Sigmoid colon (tissue), 7 donors: ENCODE measurements around the gene LETM1. TPM values are rescaled to one million over a fixed set of nuclear protein-coding genes. Genes with fewer than 3 reads are reported as not detected.
A peak's percentile ranks its signal among the peaks of the same experiment; 100 is the strongest.

Experiments
- DNase-seq: peaks from one replicate; pipeline ENCODE4 v3.0.0-alpha.2; 2019
- H3K27ac ChIP-seq, 4 donors: fragments of 200-600 bp; sonication (generic); one replicate each; pipeline ENCODE4 v1.5.1; 2016 to 2019; ENCODE audit warnings: mild to moderate bottlenecking in 1 of 4
- H3K27me3 ChIP-seq, 3 donors: fragments of 200-600 bp; sonication (generic); one replicate each; pipeline ENCODE4 v1.5.1; 2019; ENCODE audit warnings: mild to moderate bottlenecking in 1 of 3
- H3K36me3 ChIP-seq, 4 donors: fragments of 200-600 bp; sonication (generic); one replicate each; pipeline ENCODE4 v1.5.1; 2016 to 2019
- H3K4me1 ChIP-seq, 4 donors: fragments of 200-600 bp; sonication (generic); one replicate each; pipeline ENCODE4 v1.5.1; 2017 to 2019
- H3K4me3 ChIP-seq, 4 donors: fragments of 200-600 bp; sonication (generic); one replicate each; pipeline ENCODE4 v1.5.1; 2017 to 2019; ENCODE audit warnings: mild to moderate bottlenecking in 2 of 4, moderate library complexity in 1 of 4
- H3K9me3 ChIP-seq, 4 donors: fragments of 200-600 bp in 3 of 4; sonication (generic) in 3 of 4; one replicate each; pipeline versions ENCODE4 v1.5.1 to v1.6.1; 2013 to 2019
- CTCF ChIP-seq, 4 experiments: fragments of 450-650 bp in 3 of 4; fragments of 200-600 bp in 1 of 4; IDR thresholded peaks; one replicate each; pipeline ENCODE4 v1.5.1; 2016 to 2019; ENCODE audit warnings: antibody characterized with exemption in 4 of 4, mild to moderate bottlenecking in 3 of 4, moderate library complexity in 2 of 4
- EP300 ChIP-seq, 4 donors: sonication (generic); formaldehyde crosslinking; IDR thresholded peaks; one replicate each; pipeline ENCODE4 v1.6.1; 2017; ENCODE audit warnings: antibody characterized with exemption in 4 of 4
- POLR2A ChIP-seq, 2 donors: fragments of 450-650 bp; IDR thresholded peaks; one replicate each; pipeline ENCODE4 v1.6.1; 2016; ENCODE audit warnings: antibody characterized with exemption in 2 of 2, mild to moderate bottlenecking in 2 of 2, moderate library complexity in 2 of 2
- POLR2AphosphoS5 ChIP-seq, 4 donors: sonication (generic); formaldehyde crosslinking; IDR thresholded peaks; one replicate each; pipeline ENCODE4 v1.6.1; 2017; ENCODE audit warnings: antibody characterized with exemption in 4 of 4
- WGBS, 2 donors: extraction: QIAGEN DNeasy Blood & Tissue Kit; methylation state at CpG; one replicate each; pipeline ENCODE4 v1.1.7; 2013; 5-methylcytosine and 5-hydroxymethylcytosine counted together
- intact Hi-C: fragments of 100-400 bp; cut with DNase I; formaldehyde crosslinking; loops from one replicate; pipeline ENCODE4 v1.15.1; 2023
- polyA plus RNA-seq, 3 donors: library from polyadenylated mRNA; stranded (reverse); fragments of 200-250 nt; gene quantifications; one replicate each; pipeline ENCODE4 v1.2.3, GENCODE V29; 2013
- total RNA-seq, 4 donors: library from RNA; depleted of rRNA; stranded (reverse); fragments of >200 nt; gene quantifications; one replicate each; pipeline ENCODE4 v1.1.0, GENCODE V29; 2016
- donor health status: healthy with polysubstance abuse.
- donor health status: Bipolar disorder and iron deficiency.
- donor health status: healthy.

LETM1 gene
- total and polyA plus RNA-seq, 7 donors, result 11.4 to 91.6 (median 18.6) TPM

DNA sequence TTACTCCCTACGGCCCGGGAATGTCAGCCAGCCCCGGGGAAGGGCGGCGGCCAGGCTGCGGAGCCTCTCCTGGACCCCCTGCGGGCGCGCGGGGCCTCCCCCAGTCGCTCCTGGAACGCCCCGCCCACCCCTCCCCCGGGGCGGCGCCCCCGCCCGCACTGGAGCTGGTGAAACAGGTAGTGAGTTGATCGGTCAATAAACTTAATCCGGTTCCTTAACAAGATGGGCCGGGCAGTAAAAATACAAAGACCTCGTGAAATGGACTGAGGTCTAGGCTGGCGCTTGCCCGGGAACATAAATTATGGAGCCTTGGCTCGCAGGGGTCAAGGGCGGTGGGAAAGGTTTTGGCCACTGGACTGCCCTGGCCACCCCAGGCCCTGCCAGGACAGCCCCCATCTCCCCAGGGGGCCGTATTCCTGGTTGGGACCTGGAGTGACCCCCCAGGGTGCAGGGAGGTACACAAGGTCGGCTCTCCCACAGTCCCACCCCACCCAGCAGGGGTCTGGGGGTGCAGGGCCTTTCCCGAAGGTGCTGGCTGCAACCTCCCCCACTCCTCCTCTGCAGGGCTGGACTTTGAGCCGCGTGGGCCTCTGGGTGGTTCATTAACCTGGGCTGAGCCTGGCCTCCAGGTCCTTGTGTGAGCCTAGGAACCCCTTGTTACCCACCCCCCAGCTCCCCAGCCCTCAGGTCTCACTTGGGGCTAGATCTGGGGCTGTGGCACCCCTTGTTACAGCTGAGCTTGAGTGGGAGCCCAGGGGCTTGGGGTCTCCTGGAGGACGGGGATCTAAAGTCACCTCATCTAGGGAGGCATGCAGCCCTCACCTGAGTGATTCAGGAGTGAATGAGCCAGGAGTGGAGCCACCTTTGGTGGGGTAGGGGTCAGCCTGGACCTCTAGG is 60.4 kb downstream of the LETM1 start:
- TF ChIP-seq CTCF (IDR thresholded peaks at IDR 0.05) (no peak), POLR2AphosphoS5 (IDR thresholded peaks at IDR 0.05) (no peak)
- no peak for DNase-seq
- 5 to 26% methylated on average over 32 of the region's 32 CpGs for WGBS, 2 donors
- Histone ChIP-seq H3K36me3 (no peaks in the 10 kb centered on the region), H3K4me3 (peak overlapping the region in 3 of 4 donors; percentile 46 to 52 (median 50)), H3K9me3 (no peaks in the 10 kb centered on the region), H3K27me3 (peaks cover 34 to 76% (median 66%) of the 10 kb centered on the region in 3 donors), H3K4me1 (peaks cover 0 to 27% (median 22%) of the 10 kb centered on the region in 4 donors), H3K27ac (no peak overlapping the region)
- intact Hi-C loops, result no loop called here

- DNase-seq, result no peak
- Histone ChIP-seq H3K9me3 (no peaks in the 10 kb centered on the region), H3K4me1 (peaks cover 0 to 27% (median 22%) of the 10 kb centered on the region in 4 donors), H3K27me3 (peaks cover 34 to 69% (median 64%) of the 10 kb centered on the region in 3 donors), H3K36me3 (no peaks in the 10 kb centered on the region), H3K27ac (peak overlapping the region in 1 of 4 donors; percentile 14), H3K4me3 (peak overlapping the region in 3 of 4 donors; percentile 46 to 52 (median 50))
- intact Hi-C loops, result no loop called here
- WGBS, 2 donors, result 1% methylated on average over 68 of the region's 68 CpGs
- TF ChIP-seq CTCF (IDR thresholded peaks at IDR 0.05), result no peak
- no peak for TF ChIP-seq EP300 (IDR thresholded peaks at IDR 0.05)
- no peak for TF ChIP-seq POLR2AphosphoS5 (IDR thresholded peaks at IDR 0.05)
- no peak for TF ChIP-seq POLR2A (IDR thresholded peaks at IDR 0.05)
These were observed 61.1 kb downstream of the LETM1 start for GRCh38 chr4:1794809-1795298.

DNA sequence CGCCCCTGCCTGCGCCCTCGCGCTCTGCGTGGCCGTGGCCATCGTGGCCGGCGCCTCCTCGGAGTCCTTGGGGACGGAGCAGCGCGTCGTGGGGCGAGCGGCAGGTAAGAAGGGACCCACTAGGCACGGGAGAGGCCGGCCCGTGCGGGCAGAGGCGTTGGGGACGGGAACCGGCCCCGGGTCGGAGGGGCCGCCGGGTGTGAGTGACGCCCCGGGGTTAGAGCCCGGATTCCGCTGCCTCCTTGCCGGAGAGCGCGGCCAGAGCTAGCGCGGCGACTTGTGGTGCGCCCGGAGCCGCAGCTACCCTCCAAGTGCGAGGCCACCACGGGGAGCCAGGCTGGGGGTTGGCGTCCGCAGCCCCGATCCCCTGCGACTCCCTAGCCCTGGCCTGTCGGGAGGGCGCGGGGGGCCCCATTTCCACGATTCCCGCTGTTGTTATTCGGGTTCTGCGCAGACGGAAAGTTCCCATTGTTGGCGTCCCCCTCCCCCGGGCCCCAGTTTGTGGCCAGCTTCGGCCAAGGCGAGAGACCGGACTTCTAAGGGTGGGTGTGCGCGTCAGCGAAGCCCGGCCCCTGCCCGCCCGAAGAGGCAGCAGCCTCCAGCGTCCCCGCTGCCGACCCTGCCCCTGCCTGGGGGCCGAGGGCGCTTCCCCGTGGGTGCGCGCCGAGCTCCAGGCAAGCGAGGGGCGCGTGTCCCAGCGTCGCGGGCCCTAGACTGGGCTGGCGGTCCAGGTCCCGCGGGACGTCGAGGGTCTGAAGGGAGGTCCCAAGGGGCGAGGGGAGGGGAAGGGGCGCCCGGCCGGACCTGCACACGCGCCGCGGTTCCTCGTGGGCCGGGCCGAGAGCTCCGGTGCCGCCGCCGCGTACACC is 61.8 kb downstream of the LETM1 start:
- peak overlapping the region in 1 of 4 donors; percentile 14 for H3K27ac ChIP-seq

More for the DNA sequence above, 61.8 kb downstream of the LETM1 start:
- Histone ChIP-seq H3K27me3 (peaks cover 34 to 63% (median 58%) of the 10 kb centered on the region in 3 donors), H3K4me1 (peaks cover 0 to 27% (median 22%) of the 10 kb centered on the region in 4 donors), H3K36me3 (no peaks in the 10 kb centered on the region), H3K4me3 (peak overlapping the region in 3 of 4 donors; percentile 46 to 52 (median 50)), H3K9me3 (no peaks in the 10 kb centered on the region)
- WGBS, 2 donors, result 1 to 2% methylated on average over 101 of the region's 101 CpGs
- TF ChIP-seq POLR2AphosphoS5 (IDR thresholded peaks at IDR 0.05) (no peak), POLR2A (IDR thresholded peaks at IDR 0.05) (no peak), EP300 (IDR thresholded peaks at IDR 0.05) (no peak), CTCF (IDR thresholded peaks at IDR 0.05) (no peak)
- intact Hi-C loops, result no loop called here
- DNase-seq, result no peak
